Uterus (tissue), 4 donors: ENCODE results near the gene ZNF302. TPM values are rescaled to one million over a fixed set of nuclear protein-coding genes. Genes with fewer than 3 reads are reported as not detected.
"Not testable (repeated sequence)": the region's sequence is repeated elsewhere in the genome, so short reads cannot be mapped to it uniquely, and the experiment has no call there.

Source experiments
- DNase-seq, 2 donors: peaks; one replicate each; pipeline ENCODE4 v3.0.0-alpha.2; 2019 to 2020
- H3K27ac ChIP-seq, 2 donors: fragments of 200-600 bp; sonication (generic); 1 replicate in 1 of 2; 2 replicates in 1 of 2; pipeline ENCODE4 v1.5.1; 2016 to 2018
- H3K27me3 ChIP-seq, 2 donors: fragments of 200-600 bp; sonication (generic); one replicate each; pipeline ENCODE4 v1.5.1; 2018 to 2019; ENCODE audit warnings: control low read depth in 1 of 2
- H3K36me3 ChIP-seq, 2 donors: fragments of 200-600 bp; sonication (generic); one replicate each; pipeline ENCODE4 v1.5.1; 2019; ENCODE audit warnings: control low read depth in 1 of 2
- H3K4me1 ChIP-seq, 2 donors: fragments of 200-600 bp; sonication (generic); one replicate each; pipeline ENCODE4 v1.5.1; 2018 to 2019; ENCODE audit warnings: control low read depth in 1 of 2
- H3K4me3 ChIP-seq, 2 donors: fragments of 200-600 bp; sonication (generic); 1 replicate in 1 of 2; 2 replicates in 1 of 2; pipeline ENCODE4 v1.5.1; 2018 to 2019; ENCODE audit warnings: mild to moderate bottlenecking in 1 of 2
- H3K9me3 ChIP-seq, 2 donors: fragments of 200-600 bp; sonication (generic); one replicate each; pipeline ENCODE4 v1.5.1; 2019; ENCODE audit warnings: control low read depth in 1 of 2
- POLR2A ChIP-seq, 2 donors: fragments of 450-650 bp; IDR thresholded peaks; one replicate each; pipeline ENCODE4 v1.6.1; 2016; ENCODE audit warnings: antibody characterized with exemption in 2 of 2, mild to moderate bottlenecking in 1 of 2, moderate library complexity in 1 of 2
- intact Hi-C: fragments of 100-400 bp; cut with DNase I; formaldehyde crosslinking; loops from one replicate; pipeline ENCODE4 v1.15.1; 2023; ENCODE audit warnings: low total_unique reads
- total RNA-seq, 4 donors: library from RNA; depleted of rRNA in 3 of 4; stranded (reverse); fragments of >200 nt in 3 of 4; gene quantifications; one replicate each; pipeline versions ENCODE4 v1.1.0 to v1.2.4, GENCODE V29; 2014 to 2023
- TF ChIP-seq, protein P1 (sequence below), 4 experiments: fragments of 200-600 bp in 2 of 4; fragments of 450-650 bp in 2 of 4; sonication (generic) in 2 of 4; IDR thresholded peaks; one replicate each; pipeline ENCODE4 v1.5.1; 2016 to 2019; ENCODE audit warnings: antibody characterized with exemption in 4 of 4, mild to moderate bottlenecking in 2 of 4, moderate library complexity in 1 of 4
- donor health status: DM: yes; HTN: yes; CAD: no.

Gene ZNF302
- total RNA-seq, 4 donors from 2014 or later = 23.5 to 80.3 (median 39.7) TPM

DNA sequence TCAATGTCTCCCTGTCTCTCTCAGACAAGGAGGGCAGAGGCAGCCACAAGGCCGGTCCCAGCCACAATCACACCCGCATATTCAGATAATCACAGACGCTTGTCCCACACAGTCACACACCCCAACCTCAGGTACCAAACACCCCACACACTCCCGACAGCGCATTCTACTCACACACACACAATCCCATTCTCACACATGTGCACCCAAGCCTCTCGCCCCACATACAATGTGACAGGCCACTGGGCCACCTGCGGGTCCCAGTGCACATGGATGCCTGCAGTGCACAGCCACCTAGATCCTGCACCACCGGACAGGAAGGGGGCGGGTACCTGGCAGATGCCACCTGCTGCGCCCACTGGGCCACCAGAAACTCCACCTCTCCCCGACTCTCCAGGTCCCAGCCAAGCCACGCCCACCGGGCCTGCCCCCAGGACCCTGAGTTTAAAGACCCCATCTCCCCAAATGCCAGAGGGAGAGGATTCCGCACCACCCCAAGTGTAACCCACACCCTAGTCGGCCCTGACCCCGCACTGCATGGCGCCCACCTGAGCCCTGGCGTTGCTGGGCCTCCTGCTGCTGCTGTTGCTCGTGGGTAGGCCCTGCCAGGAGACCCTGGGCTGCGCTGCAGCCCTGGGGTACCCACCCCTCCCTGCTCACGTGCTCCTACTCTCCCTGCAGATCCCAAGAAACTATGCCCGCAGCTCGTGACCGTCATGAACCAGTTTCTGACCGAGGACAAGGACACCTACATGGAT lies 11.1 kb upstream of the ZNF302 start:
- DNase-seq = no peak
- no peak overlapping the region for H3K4me3 ChIP-seq
- H3K27me3 ChIP-seq = no peaks in the 10 kb centered on the region
- intact Hi-C loops = no loop called here
- no peaks in the 10 kb centered on the region for H3K4me1 ChIP-seq
- TF ChIP-seq, protein P1, sequence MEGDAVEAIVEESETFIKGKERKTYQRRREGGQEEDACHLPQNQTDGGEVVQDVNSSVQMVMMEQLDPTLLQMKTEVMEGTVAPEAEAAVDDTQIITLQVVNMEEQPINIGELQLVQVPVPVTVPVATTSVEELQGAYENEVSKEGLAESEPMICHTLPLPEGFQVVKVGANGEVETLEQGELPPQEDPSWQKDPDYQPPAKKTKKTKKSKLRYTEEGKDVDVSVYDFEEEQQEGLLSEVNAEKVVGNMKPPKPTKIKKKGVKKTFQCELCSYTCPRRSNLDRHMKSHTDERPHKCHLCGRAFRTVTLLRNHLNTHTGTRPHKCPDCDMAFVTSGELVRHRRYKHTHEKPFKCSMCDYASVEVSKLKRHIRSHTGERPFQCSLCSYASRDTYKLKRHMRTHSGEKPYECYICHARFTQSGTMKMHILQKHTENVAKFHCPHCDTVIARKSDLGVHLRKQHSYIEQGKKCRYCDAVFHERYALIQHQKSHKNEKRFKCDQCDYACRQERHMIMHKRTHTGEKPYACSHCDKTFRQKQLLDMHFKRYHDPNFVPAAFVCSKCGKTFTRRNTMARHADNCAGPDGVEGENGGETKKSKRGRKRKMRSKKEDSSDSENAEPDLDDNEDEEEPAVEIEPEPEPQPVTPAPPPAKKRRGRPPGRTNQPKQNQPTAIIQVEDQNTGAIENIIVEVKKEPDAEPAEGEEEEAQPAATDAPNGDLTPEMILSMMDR (IDR thresholded peaks at IDR 0.05) = no peak
- TF ChIP-seq POLR2A (IDR thresholded peaks at IDR 0.05) = no peak
- H3K36me3 ChIP-seq = no peaks in the 10 kb centered on the region
- no peaks in the 10 kb centered on the region for H3K9me3 ChIP-seq
- H3K27ac ChIP-seq = no peak overlapping the region

DNA sequence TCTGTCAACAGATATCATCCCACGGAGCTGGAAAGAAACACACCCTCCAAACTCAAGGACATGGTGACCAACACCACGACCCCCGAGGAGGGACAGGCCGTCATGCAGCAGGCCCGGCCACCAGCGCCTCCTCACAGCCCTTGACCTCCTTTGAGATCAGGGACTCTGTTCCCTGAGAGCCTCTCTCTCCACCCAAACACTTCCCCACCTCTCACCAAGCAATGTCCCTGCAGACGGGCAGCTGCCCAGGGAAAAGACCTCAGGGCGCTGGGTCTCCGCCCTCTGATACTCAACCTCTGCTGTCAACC lies 10.6 kb upstream of the ZNF302 start:
- intact Hi-C loops = no loop called here
- Histone ChIP-seq H3K4me3 (no peak overlapping the region), H3K27ac (no peak overlapping the region), H3K27me3 (no peaks in the 10 kb centered on the region), H3K4me1 (no peaks in the 10 kb centered on the region), H3K36me3 (no peaks in the 10 kb centered on the region), H3K9me3 (no peaks in the 10 kb centered on the region)
- TF ChIP-seq, protein P1 (IDR thresholded peaks at IDR 0.05) = no peak
- TF ChIP-seq POLR2A (IDR thresholded peaks at IDR 0.05) = no peak
- DNase-seq = no peak

- no peak for DNase-seq
- intact Hi-C loops = no loop called here
- Histone ChIP-seq H3K4me3 (peak overlapping the region in 1 of 2 donors; percentile 22), H3K36me3 (no peaks in the 10 kb centered on the region), H3K27me3 (no peaks in the 10 kb centered on the region), H3K27ac (no peak overlapping the region), H3K9me3 (no peaks in the 10 kb centered on the region), H3K4me1 (no peaks in the 10 kb centered on the region)
- no peak for TF ChIP-seq POLR2A (IDR thresholded peaks at IDR 0.05)
- TF ChIP-seq, protein P1 (IDR thresholded peaks at IDR 0.05) = no peak
These were observed 10.0 kb upstream of the ZNF302 start for GRCh38 chr19:34667349-34668076.

DNA sequence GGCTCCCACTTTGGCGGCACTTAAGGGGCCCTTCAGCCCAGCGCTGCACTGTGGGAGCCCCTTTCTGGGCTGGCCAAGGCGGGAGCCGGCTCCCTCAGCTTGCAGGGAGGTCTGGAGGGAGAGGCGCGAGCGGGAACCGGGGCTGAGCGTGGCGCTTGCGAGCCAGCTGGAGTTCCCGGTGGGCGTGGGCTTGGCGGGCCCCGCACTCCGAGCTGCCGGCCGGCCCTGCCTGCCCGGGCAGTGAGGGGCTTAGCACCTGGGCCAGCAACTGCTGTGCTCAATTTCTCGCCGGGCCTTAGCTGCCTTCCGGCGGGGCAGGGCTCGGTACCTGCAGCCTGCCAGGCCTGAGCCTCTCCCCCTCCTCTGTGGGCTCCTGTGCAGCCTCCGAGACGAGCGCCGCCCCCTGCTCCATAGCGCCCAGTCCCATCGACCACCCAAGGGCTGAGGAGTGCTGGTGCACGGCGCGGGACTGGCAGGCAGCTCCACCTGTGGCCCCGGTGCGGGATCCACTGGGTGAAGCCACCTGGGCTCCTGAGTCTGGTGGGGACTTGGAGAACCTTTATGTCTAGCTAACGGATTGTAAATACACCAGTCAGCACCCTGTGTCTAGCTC lies 9.3 kb upstream of the ZNF302 start:
- H3K27me3 ChIP-seq, H3K4me3 ChIP-seq, intact Hi-C loops, H3K27ac ChIP-seq, H3K36me3 ChIP-seq, DNase-seq, H3K4me1 ChIP-seq, H3K9me3 ChIP-seq: not testable (repeated sequence)

DNA sequence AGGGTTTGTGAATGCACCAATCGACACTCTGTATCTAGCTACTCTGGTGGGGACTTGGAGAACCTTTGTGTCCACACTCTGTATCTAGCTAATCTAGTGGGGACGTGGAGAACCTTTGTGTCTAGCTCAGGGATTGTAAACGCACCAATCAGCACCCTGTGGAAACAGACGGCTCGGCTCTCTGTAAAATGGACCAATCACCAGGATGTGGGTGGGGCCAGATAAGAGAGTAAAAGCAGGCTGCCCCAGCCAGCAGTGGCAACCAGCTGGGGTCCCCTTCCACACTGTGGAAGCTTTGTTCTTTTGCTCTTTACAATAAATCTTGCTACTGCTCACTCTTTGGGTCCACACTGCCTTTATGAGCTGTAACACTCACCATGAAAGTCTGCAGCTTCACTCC lies 8.8 kb upstream of the ZNF302 start:
- H3K27ac ChIP-seq, intact Hi-C loops, H3K9me3 ChIP-seq, H3K27me3 ChIP-seq, H3K4me3 ChIP-seq, H3K4me1 ChIP-seq, H3K36me3 ChIP-seq, DNase-seq: not testable (repeated sequence)

- Histone ChIP-seq H3K36me3 (no peaks in the 10 kb centered on the region), H3K4me3 (no peak overlapping the region), H3K27me3 (no peaks in the 10 kb centered on the region), H3K9me3 (no peaks in the 10 kb centered on the region), H3K27ac (no peak overlapping the region), H3K4me1 (no peaks in the 10 kb centered on the region)
- no peak for TF ChIP-seq POLR2A (IDR thresholded peaks at IDR 0.05)
- TF ChIP-seq, protein P1 (IDR thresholded peaks at IDR 0.05) = no peak
- DNase-seq = no peak
- intact Hi-C loops = no loop called here
These were observed 8.2 kb upstream of the ZNF302 start for GRCh38 chr19:34669305-34669704.
